HG02759 (cell line): Measurements from ENCODE around the gene POLE4.

Experiments
- ATAC-seq: cut with Tn5 transposase; IDR thresholded peaks from one replicate; pipeline ENCODE4 v1.9.1; 2021; ENCODE audit warnings: mild to moderate bottlenecking, moderate library complexity; ENCODE audit not compliant: unreplicated experiment

POLE4 gene

GRCh38 chr2:74939919-74940812 is 18.3 kb upstream of the POLE4 start:
- no peak for ATAC-seq

DNA sequence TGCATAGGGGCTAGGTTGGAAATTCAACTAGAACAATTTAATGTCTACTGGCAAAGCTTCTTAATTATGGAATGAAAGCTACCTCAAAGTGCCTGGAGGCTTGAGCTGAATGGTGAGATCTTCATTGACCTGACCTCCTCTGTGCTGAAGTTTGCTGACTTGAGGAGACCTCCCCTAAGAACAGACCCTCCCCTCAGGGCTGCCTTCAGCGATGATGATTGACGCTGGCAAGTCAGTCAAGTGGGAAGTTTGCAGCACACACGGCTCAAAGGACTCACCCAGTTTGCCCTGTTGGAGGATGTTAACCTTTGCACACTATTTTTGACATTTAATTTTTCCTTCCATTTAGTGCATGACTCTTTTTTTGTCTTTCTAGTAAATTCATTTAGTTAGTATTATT is 17.2 kb upstream of the POLE4 start:
- no peak for ATAC-seq

DNA sequence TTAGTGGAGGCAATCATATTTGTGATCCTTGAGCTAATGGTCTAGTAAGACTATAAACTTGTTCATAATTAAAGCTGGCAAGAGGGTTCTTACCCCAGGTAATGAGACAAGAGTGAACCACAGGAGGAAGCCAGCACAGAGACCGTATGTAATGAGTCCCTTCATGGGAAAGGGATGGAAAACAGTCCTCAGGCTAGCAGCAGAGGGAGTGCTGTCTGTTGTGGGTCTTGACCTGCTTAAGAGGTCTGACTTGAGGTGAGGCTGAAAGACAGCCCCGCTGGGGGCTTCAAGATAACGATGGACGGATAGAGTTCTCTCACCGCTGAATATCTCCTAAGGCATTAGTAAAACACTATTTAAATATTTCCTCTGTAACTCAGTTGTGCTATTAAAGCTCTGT is 16.2 kb upstream of the POLE4 start:
- ATAC-seq = no peak

DNA sequence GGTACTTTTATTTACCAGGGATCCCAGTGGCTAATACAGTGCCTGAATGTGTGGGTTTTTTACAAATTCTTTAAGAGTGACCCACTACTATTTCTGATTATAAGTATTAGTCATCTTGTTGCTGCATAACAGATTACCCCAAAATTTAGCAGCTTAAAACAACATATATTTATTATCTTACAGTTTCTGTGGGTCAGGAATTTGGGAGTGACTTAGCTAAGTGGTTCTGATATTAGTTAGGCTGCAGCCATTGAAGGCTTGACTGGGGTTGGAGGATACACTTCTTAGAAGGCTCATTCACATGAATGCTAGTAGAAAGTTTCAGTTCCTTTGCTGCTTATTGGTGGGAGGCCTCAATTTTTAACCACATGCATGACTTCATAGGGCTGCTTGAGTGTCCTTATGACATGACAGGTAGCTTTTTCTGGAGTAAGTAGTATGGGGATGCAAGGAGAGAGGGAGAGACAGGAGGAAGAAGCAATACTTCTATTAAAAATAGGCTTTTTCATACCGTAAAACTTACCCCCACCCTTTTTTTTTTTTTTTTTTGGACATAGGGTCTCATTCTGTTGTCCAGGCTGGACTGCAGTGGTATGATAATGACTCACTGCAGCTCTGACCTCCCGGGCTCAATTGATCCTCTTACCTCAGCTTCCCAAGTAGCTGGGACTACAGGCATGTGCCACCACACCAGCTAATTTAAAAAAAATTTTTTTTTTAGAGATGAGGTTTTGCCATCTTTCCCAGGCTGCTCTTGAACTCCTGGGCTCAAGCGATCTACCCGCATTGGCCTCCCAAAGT is 13.3 kb upstream of the POLE4 start:
- peak; percentile 100 for ATAC-seq

GRCh38 chr2:74945788-74946331 is 12.6 kb upstream of the POLE4 start:
- ATAC-seq = no peak

- no peak for ATAC-seq
These were observed 10.7 kb upstream of the POLE4 start for GRCh38 chr2:74947703-74948102.

DNA sequence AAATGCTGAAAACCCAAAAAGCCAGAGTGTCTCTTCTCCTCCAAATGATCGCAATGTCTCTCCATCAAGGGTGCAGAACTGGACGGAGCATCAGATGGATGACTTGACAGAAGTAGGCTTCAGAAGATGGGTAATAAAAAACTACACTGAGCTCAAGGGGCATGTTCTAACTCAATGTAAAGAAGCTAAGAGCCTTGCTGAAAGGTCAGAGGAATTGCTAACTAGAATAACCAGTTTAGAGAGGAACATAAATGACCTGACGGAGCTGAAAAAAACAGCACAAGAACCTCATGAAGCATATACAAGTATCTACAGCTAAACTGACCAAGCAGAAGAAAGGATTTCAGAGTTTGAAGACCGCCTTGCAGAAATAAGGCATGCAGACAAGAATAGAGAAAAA is 9.7 kb upstream of the POLE4 start:
- ATAC-seq = no peak

- ATAC-seq = no peak
These were observed 7.2 kb upstream of the POLE4 start for GRCh38 chr2:74951211-74951754.

DNA sequence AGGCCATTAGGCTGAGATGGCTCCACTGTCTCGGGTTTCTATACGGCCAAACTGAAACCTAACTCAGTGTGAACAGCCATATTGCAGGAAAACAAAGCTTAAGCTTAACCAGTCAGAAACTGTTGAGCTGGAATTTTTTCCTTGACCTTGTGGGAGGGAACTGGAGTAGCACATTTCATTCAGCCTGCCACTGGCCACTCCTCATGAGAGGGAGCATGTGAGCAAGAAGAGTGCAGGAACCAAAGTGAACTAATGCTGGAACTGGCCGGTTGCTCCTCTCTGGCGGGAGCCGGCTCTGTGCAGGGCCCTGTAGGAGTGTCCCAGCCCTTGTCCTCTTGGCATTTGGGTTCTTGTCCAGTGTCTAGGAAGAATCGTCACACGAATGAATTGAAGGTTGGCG is 5.9 kb upstream of the POLE4 start:
- ATAC-seq = no peak

DNA sequence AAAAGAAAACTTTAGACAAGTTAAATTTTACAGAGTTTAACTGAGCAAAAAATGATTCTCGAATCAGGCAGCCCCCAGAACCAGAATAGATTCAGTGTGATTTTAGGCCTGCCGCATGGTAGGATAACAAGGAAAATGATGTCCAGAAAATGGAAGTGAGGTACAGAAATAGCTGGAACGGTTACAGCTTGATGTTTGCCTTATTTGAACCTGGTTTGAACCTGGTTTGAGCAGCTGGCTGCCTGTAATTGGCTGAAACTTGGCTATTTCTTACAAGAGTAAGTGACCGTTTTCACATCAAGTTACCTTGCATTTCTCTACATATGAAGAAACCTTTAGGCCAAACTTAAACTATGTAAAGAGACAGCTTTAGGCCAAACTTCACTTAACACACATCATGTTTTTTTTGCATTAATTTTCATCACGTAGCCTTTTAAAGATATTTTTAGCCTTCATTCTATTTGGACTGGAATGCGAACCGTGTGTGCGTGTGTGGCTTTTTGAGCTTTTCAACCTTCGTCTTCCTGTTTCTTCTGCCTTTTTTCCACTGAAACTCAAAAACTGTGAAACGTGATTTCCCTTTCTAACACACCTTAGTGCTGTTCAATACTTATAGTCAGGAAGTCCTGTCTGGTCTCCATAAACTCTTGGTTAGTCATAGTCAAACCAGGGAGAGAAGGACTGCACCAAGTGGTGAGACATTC is 4.5 kb upstream of the POLE4 start:
- ATAC-seq = no peak

- ATAC-seq = no peak
These were observed 4.0 kb upstream of the POLE4 start for GRCh38 chr2:74954500-74954874.

GRCh38 chr2:74957886-74958273 is 563 bp upstream of the POLE4 start:
- ATAC-seq = no peak

- ATAC-seq = no peak
These were observed 786 bp downstream of the POLE4 start for GRCh38 chr2:74959106-74959751.

DNA sequence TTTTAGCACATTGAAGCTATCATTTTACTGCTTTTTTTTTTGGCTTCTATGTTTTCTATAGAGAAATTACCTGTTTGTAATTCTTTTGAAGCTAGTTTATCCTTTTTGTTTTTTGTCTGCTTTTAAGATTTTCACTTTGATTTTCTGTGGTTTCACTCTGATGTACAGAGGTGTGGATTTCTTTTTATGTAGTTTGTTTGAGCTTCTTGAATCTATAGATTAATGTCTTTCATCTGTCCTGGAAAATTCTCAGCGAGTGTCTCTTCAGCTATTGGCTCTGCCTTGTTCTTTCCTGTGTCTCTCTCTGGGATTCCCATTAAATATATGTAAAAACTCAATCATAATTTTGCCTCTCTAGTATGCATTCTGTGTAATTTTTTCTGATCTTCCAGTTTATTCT is 8.4 kb downstream of the POLE4 start:
- no peak for ATAC-seq

GRCh38 chr2:74975016-74975415 is 16.6 kb downstream of the POLE4 start:
- ATAC-seq = no peak

DNA sequence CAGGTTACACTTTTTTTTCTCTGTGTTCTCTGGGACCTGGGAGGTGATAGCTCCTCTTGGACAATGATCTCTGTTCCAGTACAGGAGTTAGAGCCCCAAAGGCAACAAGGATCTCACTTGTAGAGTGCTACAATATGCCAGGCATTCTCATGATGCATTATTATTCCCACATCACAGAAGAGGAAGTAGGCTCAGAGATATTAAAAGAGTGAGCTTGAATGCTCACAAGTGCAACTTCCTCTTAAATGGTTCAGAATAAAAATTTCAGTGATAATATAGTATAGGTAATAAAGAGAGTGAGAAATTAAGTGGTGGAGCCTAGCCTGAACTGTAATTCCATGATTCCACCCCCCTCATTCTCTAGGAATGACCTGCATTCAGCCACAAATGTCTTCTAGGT is 21.4 kb downstream of the POLE4 start:
- ATAC-seq = no peak

DNA sequence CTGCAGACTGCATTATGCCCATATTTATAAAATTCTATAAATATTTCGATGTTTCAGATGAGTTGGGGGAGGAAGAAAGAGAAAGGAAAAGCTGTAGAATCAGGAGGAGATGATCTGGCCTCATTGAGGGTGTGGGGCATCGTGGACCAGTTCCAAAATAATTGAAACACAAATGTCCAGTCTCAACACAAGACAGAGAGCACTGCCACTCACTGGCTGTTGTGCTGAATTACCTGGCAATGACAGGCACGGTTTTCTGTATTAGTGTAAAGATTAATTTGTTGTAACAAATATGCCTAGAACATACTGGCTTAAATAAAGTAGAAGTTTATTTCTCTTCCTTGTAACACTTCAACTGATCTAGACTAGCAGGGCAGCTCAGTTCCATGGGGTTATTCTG is 24.1 kb downstream of the POLE4 start:
- ATAC-seq = no peak

DNA sequence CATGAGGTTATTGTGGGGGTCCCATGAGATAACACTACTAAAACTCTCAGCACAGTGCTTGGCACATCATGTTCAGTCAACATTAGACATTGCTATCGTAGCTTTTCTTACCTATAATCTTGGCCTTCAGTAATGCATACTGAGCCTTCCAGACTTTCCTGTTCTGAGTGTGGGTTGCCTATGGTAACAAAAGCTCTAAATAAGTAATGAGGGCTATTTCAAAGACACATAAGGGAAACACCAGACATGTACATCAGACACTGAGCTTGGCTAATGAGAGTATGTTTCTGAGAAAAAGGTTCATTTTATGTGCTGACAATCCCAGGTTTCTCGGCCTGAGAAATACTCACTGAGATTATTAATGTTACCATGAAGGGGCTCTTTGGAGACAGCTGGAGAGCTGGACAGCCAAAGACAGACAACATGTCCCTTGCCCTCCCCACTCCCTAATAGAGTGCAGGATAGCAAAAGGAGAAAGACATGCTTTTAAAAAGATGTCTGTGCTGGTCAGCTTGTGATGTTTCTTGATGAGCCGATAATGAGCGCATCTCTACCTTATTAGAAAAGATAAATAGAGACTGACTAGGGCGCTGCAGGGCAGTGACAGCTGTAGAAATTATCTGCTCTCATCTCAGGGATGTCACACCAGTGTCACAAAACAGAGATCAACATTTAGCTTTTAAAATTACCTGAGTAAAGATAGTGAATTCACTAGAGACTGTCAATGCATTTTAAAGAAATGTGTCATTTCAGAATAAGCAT is 25.4 kb downstream of the POLE4 start:
- no peak for ATAC-seq

GRCh38 chr2:74984947-74985637 is 26.6 kb downstream of the POLE4 start:
- no peak for ATAC-seq
